ENCODE results near the gene PATL2. TPM values are rescaled to one million over a fixed set of nuclear protein-coding genes. Genes with fewer than 3 reads are reported as not detected.
A peak's percentile ranks its signal among the peaks of the same experiment; 100 is the strongest.

PATL2 gene
- total RNA-seq, 2 experiments from 2014 or later = 4.8 to 8.8 TPM

DNA sequence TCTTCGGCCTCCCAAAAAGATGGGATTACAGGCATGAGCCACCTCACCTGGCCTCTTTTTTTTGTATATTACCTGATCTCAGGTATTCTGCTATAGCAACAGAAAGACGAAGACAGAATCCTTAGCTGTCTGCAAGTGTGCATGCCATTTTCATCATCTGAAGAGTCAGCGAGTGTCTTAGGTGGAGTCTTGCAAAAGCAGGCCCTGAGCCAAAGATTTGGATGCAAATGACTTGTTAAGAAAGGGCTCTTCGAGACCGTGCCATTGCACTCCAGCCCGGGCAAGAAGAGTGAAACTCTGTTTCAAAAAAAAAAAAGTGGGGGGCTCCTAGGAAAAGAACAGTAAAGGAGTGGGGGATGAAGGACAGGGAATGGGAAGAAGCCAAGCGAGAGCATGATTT is 15.0 kb upstream of the PATL2 start:
- H3K4me1 ChIP-seq (ENCODE audit: insufficient read depth, low read length, poor library complexity, severe bottlenecking) = peaks cover 73% of the 10 kb centered on the region

DNA sequence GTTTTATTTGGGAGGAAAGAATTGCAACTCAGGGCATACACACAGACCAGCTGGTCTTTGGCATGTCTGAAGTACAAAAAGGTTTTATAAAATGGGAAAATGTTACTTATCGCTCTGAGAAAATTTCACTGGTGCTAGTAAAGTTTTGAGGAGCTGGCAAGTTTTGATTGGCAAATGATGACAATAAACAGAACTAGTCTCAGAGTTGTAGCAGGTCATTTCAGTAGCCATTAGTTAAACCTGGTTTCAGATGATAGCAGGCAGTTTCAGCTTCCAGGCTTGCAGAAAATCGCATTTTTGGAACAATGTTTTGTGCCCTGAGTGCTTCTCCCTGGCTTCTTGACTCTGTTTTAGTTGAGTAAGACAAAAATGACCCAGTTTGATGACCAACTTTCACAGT is 10.9 kb upstream of the PATL2 start:
- H3K9me3 ChIP-seq (ENCODE audit: low read length) = no peaks in the 10 kb centered on the region; the same call in 1 of the 2 replicates
- peaks cover 86% of the 10 kb centered on the region for H3K4me1 ChIP-seq (ENCODE audit: insufficient read depth, low read length, poor library complexity, severe bottlenecking)
- BruUV-seq (replicated peaks) = no TSS peak
- no peak overlapping the region for H3K4me3 ChIP-seq (ENCODE audit: low read depth, low read length, poor library complexity, severe bottlenecking)
- POLR2A ChIA-PET = interaction anchor here (1.0 to 2.4 kb wide), 2 partner anchors 8 to 11 kb away, joined by 5 to 12 read pairs; partner anchors contain the start of genes B2M and PATL2
- H3K36me3 ChIP-seq (ENCODE audit: insufficient read depth, low read length) = peaks cover 32% of the 10 kb centered on the region
- intact Hi-C loops (cut with micrococcal nuclease; ENCODE audit: unreplicated experiment) = no loop called here
- no peak for DNase-seq (ENCODE audit: low spot score)
- H3K4me2 ChIP-seq (ENCODE audit: low read length) = peak overlapping the region; percentile 12; the same call in 1 of the 2 replicates
- TF ChIP-seq, protein P1, sequence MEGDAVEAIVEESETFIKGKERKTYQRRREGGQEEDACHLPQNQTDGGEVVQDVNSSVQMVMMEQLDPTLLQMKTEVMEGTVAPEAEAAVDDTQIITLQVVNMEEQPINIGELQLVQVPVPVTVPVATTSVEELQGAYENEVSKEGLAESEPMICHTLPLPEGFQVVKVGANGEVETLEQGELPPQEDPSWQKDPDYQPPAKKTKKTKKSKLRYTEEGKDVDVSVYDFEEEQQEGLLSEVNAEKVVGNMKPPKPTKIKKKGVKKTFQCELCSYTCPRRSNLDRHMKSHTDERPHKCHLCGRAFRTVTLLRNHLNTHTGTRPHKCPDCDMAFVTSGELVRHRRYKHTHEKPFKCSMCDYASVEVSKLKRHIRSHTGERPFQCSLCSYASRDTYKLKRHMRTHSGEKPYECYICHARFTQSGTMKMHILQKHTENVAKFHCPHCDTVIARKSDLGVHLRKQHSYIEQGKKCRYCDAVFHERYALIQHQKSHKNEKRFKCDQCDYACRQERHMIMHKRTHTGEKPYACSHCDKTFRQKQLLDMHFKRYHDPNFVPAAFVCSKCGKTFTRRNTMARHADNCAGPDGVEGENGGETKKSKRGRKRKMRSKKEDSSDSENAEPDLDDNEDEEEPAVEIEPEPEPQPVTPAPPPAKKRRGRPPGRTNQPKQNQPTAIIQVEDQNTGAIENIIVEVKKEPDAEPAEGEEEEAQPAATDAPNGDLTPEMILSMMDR (conservative IDR thresholded peaks at IDR 0.05; ENCODE audit: low read length) = no peak
- TF ChIP-seq EZH2phosphoT487 (IDR thresholded peaks at IDR 0.05; ENCODE audit: borderline replicate concordance, low read depth, low read length) = no peak
- H2AFZ ChIP-seq (ENCODE audit: low read length) = peak overlapping the region; percentile 35; the same call in 1 of the 2 replicates
- H3K27ac ChIP-seq (ENCODE audit: low read depth, low read length, poor library complexity, severe bottlenecking) = peak overlapping the region; percentile 48
- H3K79me2 ChIP-seq (ENCODE audit: insufficient read depth, low read depth, low read length) = no peaks in the 10 kb centered on the region; the same call in 1 of the 2 replicates
- H4K20me1 ChIP-seq (ENCODE audit: insufficient read depth, low read length) = peaks cover 7% of the 10 kb centered on the region; the same call in 1 of the 2 replicates
- no peaks in the 10 kb centered on the region for H3K9me2 ChIP-seq (ENCODE audit: insufficient read depth, low read length)
- CTCF ChIA-PET (ENCODE audit: unreplicated experiment) = no interaction called here

More for the DNA sequence above, 15.0 kb upstream of the PATL2 start:
- TSS peak; percentile 89 for BruUV-seq (replicated peaks)
- Histone ChIP-seq H3K27ac (ENCODE audit: low read depth, low read length, poor library complexity, severe bottlenecking) (peak overlapping the region; percentile 90), H2AFZ (ENCODE audit: low read length) (peak overlapping the region; percentile 20; the same call in 1 of the 2 replicates), H3K9me3 (ENCODE audit: low read length) (no peaks in the 10 kb centered on the region; the same call in 1 of the 2 replicates), H3K4me3 (ENCODE audit: low read depth, low read length, poor library complexity, severe bottlenecking) (peak overlapping the region; percentile 60), H3K79me2 (ENCODE audit: insufficient read depth, low read depth, low read length) (peaks cover 13% of the 10 kb centered on the region; the same call in 1 of the 2 replicates), H4K20me1 (ENCODE audit: insufficient read depth, low read length) (no peaks in the 10 kb centered on the region), H3K4me2 (ENCODE audit: low read length) (peak overlapping the region; percentile 91), H3K9me2 (ENCODE audit: insufficient read depth, low read length) (no peaks in the 10 kb centered on the region), H3K36me3 (ENCODE audit: insufficient read depth, low read length) (no peaks in the 10 kb centered on the region)
- CTCF ChIA-PET (ENCODE audit: unreplicated experiment) = interaction anchor here (0.7 to 1.0 kb wide), 2 partner anchors 59 to 62 kb away, joined by 3 to 4 read pairs; partner anchors contain the start of gene SPG11
- TF ChIP-seq, protein P1 (conservative IDR thresholded peaks at IDR 0.05; ENCODE audit: low read length) = no peak
- TF ChIP-seq EZH2phosphoT487 (IDR thresholded peaks at IDR 0.05; ENCODE audit: borderline replicate concordance, low read depth, low read length) = no peak
- POLR2A ChIA-PET = interaction anchor here (1.2 to 7.3 kb wide), 3 partner anchors 10 to 62 kb away, joined by 7 to 116 read pairs (median 48); partner anchors contain the start of genes B2M, PATL2, SPG11 and TRIM69
- DNase-seq (ENCODE audit: low spot score) = peak; percentile 67
- intact Hi-C loops (cut with micrococcal nuclease; ENCODE audit: unreplicated experiment) = loop anchor here (5.0 kb wide), 1 partner anchor 676 kb away; a partner anchor contains a TSS

Measured in OCI-LY7 (cell line).